ENCODE results near the gene HLA-DPA1.

The HLA-DPA1 gene

DNA sequence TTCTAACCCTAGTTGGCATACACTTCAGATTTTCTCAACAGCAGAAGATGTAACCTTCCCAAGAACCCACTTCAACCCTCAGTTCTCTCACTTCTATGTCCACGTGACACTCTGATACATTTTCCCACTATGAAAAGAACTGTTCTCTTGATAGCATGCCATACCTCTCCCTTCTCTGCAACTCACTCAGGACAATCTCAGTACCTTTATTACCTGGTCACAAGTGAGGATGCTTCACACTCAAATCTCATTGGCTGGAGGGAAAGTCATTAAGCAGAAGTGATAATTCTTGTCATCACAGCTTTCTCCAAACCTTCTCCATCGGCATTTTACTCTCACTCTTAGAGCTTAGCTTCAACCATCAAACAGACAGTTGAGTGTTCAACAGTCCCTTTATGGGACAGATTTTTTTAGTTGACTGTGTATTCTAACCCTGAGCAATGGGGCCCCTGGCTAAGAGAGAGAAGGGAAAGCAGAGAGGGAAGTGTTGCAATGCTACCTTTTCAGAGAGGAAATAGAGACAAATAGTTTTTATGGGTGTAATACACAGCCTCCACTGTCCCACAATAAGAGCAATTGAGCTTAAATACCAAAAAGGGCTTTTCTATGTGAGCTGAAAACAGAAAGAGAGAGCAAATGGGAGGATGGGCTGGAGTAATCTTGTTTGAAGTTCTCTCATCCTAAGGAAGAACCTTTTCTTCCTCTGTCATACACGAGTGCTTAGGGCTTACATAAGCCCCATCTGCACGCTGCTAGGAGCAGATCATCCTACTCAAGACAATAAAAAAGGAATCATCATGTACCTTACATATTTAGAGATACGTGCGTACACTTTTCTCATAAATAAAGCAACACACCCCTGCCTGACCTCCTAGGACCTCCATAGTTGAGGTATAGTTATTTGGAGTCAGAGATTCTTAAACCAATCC, 16.0 kb downstream of the HLA-DPA1 start:
- DNase-seq (no peak), ATAC-seq (no peak)
- no peak overlapping the region for H3K4me3 Mint-ChIP-seq
- no peak overlapping the region for H3K27ac Mint-ChIP-seq
- peaks cover 7% of the 10 kb centered on the region for H3K27me3 Mint-ChIP-seq
- no peaks in the 10 kb centered on the region for H3K9me3 Mint-ChIP-seq
- peaks cover 15% of the 10 kb centered on the region for H3K4me1 Mint-ChIP-seq

GRCh38 chr6:33053230-33053629, 20.2 kb downstream of the HLA-DPA1 start:
- no peaks in the 10 kb centered on the region for H3K9me3 Mint-ChIP-seq
- peaks cover 22% of the 10 kb centered on the region for H3K27me3 Mint-ChIP-seq
- no peak for DNase-seq
- H3K27ac Mint-ChIP-seq: no peak overlapping the region
- H3K4me3 Mint-ChIP-seq: no peak overlapping the region
- peaks cover 9% of the 10 kb centered on the region for H3K4me1 Mint-ChIP-seq
- ATAC-seq: no peak

GRCh38 chr6:33052627-33053026, 20.8 kb downstream of the HLA-DPA1 start:
- peaks cover 28% of the 10 kb centered on the region for H3K27me3 Mint-ChIP-seq
- peaks cover 8% of the 10 kb centered on the region for H3K4me1 Mint-ChIP-seq
- H3K9me3 Mint-ChIP-seq: no peaks in the 10 kb centered on the region

GRCh38 chr6:33050014-33050810, 23.2 kb downstream of the HLA-DPA1 start:
- DNase-seq (no peak), ATAC-seq (no peak)
- Mint-ChIP-seq H3K9me3 (no peaks in the 10 kb centered on the region), H3K4me1 (no peaks in the 10 kb centered on the region), H3K27ac (no peak overlapping the region), H3K4me3 (no peak overlapping the region), H3K27me3 (peaks cover 49% of the 10 kb centered on the region)

More at GRCh38 chr6:33052627-33053026, 20.8 kb downstream of the HLA-DPA1 start:
- Mint-ChIP-seq H3K27ac (no peak overlapping the region), H3K4me3 (no peak overlapping the region)
- no peak for DNase-seq
- ATAC-seq: no peak

- DNase-seq: no peak
- no peak for ATAC-seq
- Mint-ChIP-seq H3K27ac (no peak overlapping the region), H3K9me3 (no peaks in the 10 kb centered on the region), H3K27me3 (peaks cover 55% of the 10 kb centered on the region), H3K4me1 (no peaks in the 10 kb centered on the region), H3K4me3 (no peak overlapping the region)
Observed at GRCh38 chr6:33049323-33050013, 24.0 kb downstream of the HLA-DPA1 start.

GRCh38 chr6:33040157-33040556, 33.3 kb downstream of the HLA-DPA1 start:
- H3K27me3 Mint-ChIP-seq: peaks cover 20% of the 10 kb centered on the region
- no peaks in the 10 kb centered on the region for H3K4me1 Mint-ChIP-seq
- no peak overlapping the region for H3K4me3 Mint-ChIP-seq
- H3K9me3 Mint-ChIP-seq: peaks cover 2 to 10% of the 10 kb centered on the region in 2 donors
- no peak for ATAC-seq
- DNase-seq: no peak
- no peak overlapping the region for H3K27ac Mint-ChIP-seq

DNA sequence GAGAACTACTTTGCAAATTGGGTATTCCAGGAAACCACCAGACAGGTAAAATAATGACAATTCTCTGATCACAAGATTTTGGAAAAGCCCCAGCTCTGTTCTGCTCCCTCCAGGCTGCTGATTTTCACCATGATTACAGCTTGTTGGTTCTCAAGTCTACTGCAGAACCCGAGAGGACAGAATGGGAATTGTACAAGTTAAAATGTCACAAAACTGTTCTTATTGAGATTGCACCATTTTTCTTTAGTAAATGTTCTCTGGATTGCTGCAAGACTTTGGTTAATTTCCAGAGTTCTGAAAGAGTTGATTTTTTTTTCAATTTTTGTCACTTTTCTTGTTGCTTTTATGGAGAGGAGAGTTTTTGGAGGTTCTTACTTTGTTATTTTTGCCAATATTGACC, 36.9 kb downstream of the HLA-DPA1 start:
- H3K9me3 Mint-ChIP-seq: peaks cover 9 to 20% of the 10 kb centered on the region in 2 donors
- H3K27me3 Mint-ChIP-seq: peaks cover 34% of the 10 kb centered on the region
- no peak overlapping the region for H3K27ac Mint-ChIP-seq
- no peak for ATAC-seq
- DNase-seq: no peak
- no peak overlapping the region for H3K4me3 Mint-ChIP-seq
- H3K4me1 Mint-ChIP-seq: no peaks in the 10 kb centered on the region

GRCh38 chr6:33034554-33034953, 38.9 kb downstream of the HLA-DPA1 start:
- no peak overlapping the region for H3K27ac Mint-ChIP-seq
- DNase-seq (no peak), ATAC-seq (no peak)
- peaks cover 43% of the 10 kb centered on the region for H3K27me3 Mint-ChIP-seq
- H3K9me3 Mint-ChIP-seq: peaks cover 9 to 20% of the 10 kb centered on the region in 2 donors
- H3K4me3 Mint-ChIP-seq: no peak overlapping the region
- H3K4me1 Mint-ChIP-seq: peaks cover 7% of the 10 kb centered on the region

- peaks cover 26% of the 10 kb centered on the region for H3K4me1 Mint-ChIP-seq
- peaks cover 37% of the 10 kb centered on the region for H3K27me3 Mint-ChIP-seq
Observed at GRCh38 chr6:33030245-33030644, 43.2 kb downstream of the HLA-DPA1 start.

GRCh38 chr6:33029328-33030184, 43.9 kb downstream of the HLA-DPA1 start:
- ATAC-seq: peak; percentile 85
- peaks cover under 1 to 4% of the 10 kb centered on the region in 2 donors for H3K9me3 Mint-ChIP-seq
- H3K4me3 Mint-ChIP-seq: peak overlapping the region; percentile 9 to 16
- peaks cover 30% of the 10 kb centered on the region for H3K27me3 Mint-ChIP-seq
- peaks cover 26% of the 10 kb centered on the region for H3K4me1 Mint-ChIP-seq
- peak overlapping the region; percentile 8 to 81 for H3K27ac Mint-ChIP-seq
- no peak for DNase-seq

More at GRCh38 chr6:33030245-33030644, 43.2 kb downstream of the HLA-DPA1 start:
- peaks cover 7 to 11% of the 10 kb centered on the region in 2 donors for H3K9me3 Mint-ChIP-seq
- H3K27ac Mint-ChIP-seq: no peak overlapping the region
- H3K4me3 Mint-ChIP-seq: no peak overlapping the region
- DNase-seq (no peak), ATAC-seq (no peak)

- Mint-ChIP-seq H3K9me3 (no peaks in the 10 kb centered on the region), H3K27me3 (peaks cover 23% of the 10 kb centered on the region), H3K4me1 (peaks cover 26% of the 10 kb centered on the region), H3K4me3 (no peak overlapping the region), H3K27ac (peak overlapping the region in 1 of 2 donors; percentile 1)
- DNase-seq (no peak), ATAC-seq (no peak)
Observed at GRCh38 chr6:33028220-33028849, 45.1 kb downstream of the HLA-DPA1 start.

GRCh38 chr6:33024521-33024920, 48.9 kb downstream of the HLA-DPA1 start:
- no peak overlapping the region for H3K4me3 Mint-ChIP-seq
- peaks cover 21% of the 10 kb centered on the region for H3K4me1 Mint-ChIP-seq

GRCh38 chr6:33023536-33023935, 49.9 kb downstream of the HLA-DPA1 start:
- DNase-seq (no peak), ATAC-seq (no peak)

More at GRCh38 chr6:33024521-33024920, 48.9 kb downstream of the HLA-DPA1 start:
- Mint-ChIP-seq H3K9me3 (no peaks in the 10 kb centered on the region), H3K27ac (no peak overlapping the region), H3K27me3 (peaks cover 7% of the 10 kb centered on the region)
- ATAC-seq (no peak), DNase-seq (no peak)

GRCh38 chr6:33021917-33022316, 51.5 kb downstream of the HLA-DPA1 start:
- DNase-seq (no peak), ATAC-seq (no peak)
- no peak overlapping the region for H3K27ac Mint-ChIP-seq
- peaks cover 21% of the 10 kb centered on the region for H3K4me1 Mint-ChIP-seq
- no peaks in the 10 kb centered on the region for H3K9me3 Mint-ChIP-seq
- H3K27me3 Mint-ChIP-seq: no peaks in the 10 kb centered on the region
- H3K4me3 Mint-ChIP-seq: no peak overlapping the region

More at GRCh38 chr6:33023536-33023935, 49.9 kb downstream of the HLA-DPA1 start:
- Mint-ChIP-seq H3K4me1 (peaks cover 20% of the 10 kb centered on the region), H3K9me3 (no peaks in the 10 kb centered on the region), H3K27ac (no peak overlapping the region), H3K27me3 (no peaks in the 10 kb centered on the region), H3K4me3 (no peak overlapping the region)
